Prostate gland (tissue), 2 donors: ENCODE results near the gene NACC1. TPM values are rescaled to one million over a fixed set of nuclear protein-coding genes. Genes with fewer than 3 reads are reported as not detected.

Source experiments
- DNase-seq: peaks from one replicate; pipeline ENCODE4 v3.0.0-alpha.2; 2019; ENCODE audit warnings: low spot score
- H3K27ac ChIP-seq, 2 donors: fragments of 200-600 bp; sonication (generic); 2 replicates each; pipeline ENCODE4 v1.5.1; 2017 to 2019
- H3K27me3 ChIP-seq: fragments of 200-600 bp; sonication (generic); replicated peaks from 2 replicates; pipeline ENCODE4 v1.5.1; 2019; ENCODE audit not compliant: insufficient read depth
- H3K36me3 ChIP-seq, 2 donors: fragments of 200-600 bp; sonication (generic); 1 replicate in 1 of 2; 2 replicates in 1 of 2; pipeline versions ENCODE4 v1.5.1 to v1.8.1; 2017 to 2019
- H3K4me1 ChIP-seq: fragments of 200-600 bp; sonication (generic); replicated peaks from 2 replicates; pipeline ENCODE4 v1.5.1; 2019
- H3K4me3 ChIP-seq, 2 donors: fragments of 200-600 bp; sonication (generic); 2 replicates each; pipeline ENCODE4 v1.5.1; 2017 to 2019
- H3K9me3 ChIP-seq: fragments of 200-600 bp; sonication (generic); 2 replicates; pipeline ENCODE4 v1.5.1; 2017
- POLR2A ChIP-seq: fragments of 450-650 bp; IDR thresholded peaks from one replicate; pipeline ENCODE4 v1.6.1; 2016; ENCODE audit warnings: antibody characterized with exemption, mild to moderate bottlenecking
- POLR2AphosphoS5 ChIP-seq: sonication (generic); formaldehyde crosslinking; IDR thresholded peaks from one replicate; pipeline ENCODE4 v1.6.1; 2017; ENCODE audit warnings: antibody characterized with exemption
- WGBS: methylation state at CpG from one replicate; pipeline ENCODE4 v1.1.5; 2018; 5-methylcytosine and 5-hydroxymethylcytosine counted together
- intact Hi-C: fragments of 100-400 bp; cut with DNase I; formaldehyde crosslinking; loops from one replicate; pipeline ENCODE4 v1.14.2; 2022
- total RNA-seq, 2 donors: library from RNA; depleted of rRNA; stranded (reverse); fragments of >200 nt; gene quantifications; one replicate each; pipeline ENCODE4 v1.1.0, GENCODE V29; 2016
- TF ChIP-seq, protein P1 (sequence below), 4 experiments: fragments of 200-600 bp in 2 of 4; fragments of 450-650 bp in 2 of 4; sonication (generic) in 2 of 4; IDR thresholded peaks; 1 replicate in 3 of 4; 2 replicates in 1 of 4; pipeline ENCODE4 v1.5.1; 2016 to 2019; ENCODE audit warnings: antibody characterized with exemption in 4 of 4, mild to moderate bottlenecking in 2 of 4, moderate library complexity in 2 of 4

The NACC1 gene
- total RNA-seq, 2 donors from 2014 or later: 52.4 to 91.9 TPM

DNA sequence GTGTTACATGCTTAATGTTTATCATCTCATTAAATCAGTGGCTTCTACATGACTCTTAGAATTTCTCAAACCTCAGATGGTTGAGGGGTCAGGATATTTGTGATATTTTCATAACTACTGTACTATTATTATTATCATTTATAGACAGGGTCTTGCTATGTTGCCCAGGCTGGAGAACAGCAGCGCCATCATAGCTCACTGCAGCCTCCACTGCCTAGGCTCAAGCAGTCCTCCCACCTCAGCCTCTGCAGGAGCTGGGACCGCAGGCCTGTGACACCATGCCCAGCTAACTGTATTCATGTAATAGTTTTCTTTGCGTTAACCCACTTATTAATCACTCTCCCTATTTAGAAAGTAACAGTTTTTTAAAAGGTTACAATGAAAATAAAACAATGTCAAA lies 41.6 kb downstream of the NACC1 start:
- peaks cover 14% of the 10 kb centered on the region for H3K4me1 ChIP-seq
- no peak for TF ChIP-seq POLR2A
- TF ChIP-seq POLR2AphosphoS5: no peak
- TF ChIP-seq, protein P1, sequence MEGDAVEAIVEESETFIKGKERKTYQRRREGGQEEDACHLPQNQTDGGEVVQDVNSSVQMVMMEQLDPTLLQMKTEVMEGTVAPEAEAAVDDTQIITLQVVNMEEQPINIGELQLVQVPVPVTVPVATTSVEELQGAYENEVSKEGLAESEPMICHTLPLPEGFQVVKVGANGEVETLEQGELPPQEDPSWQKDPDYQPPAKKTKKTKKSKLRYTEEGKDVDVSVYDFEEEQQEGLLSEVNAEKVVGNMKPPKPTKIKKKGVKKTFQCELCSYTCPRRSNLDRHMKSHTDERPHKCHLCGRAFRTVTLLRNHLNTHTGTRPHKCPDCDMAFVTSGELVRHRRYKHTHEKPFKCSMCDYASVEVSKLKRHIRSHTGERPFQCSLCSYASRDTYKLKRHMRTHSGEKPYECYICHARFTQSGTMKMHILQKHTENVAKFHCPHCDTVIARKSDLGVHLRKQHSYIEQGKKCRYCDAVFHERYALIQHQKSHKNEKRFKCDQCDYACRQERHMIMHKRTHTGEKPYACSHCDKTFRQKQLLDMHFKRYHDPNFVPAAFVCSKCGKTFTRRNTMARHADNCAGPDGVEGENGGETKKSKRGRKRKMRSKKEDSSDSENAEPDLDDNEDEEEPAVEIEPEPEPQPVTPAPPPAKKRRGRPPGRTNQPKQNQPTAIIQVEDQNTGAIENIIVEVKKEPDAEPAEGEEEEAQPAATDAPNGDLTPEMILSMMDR (IDR thresholded peaks at IDR 0.05): no peak
- no peaks in the 10 kb centered on the region for H3K36me3 ChIP-seq
- H3K9me3 ChIP-seq: no peaks in the 10 kb centered on the region
- no peak overlapping the region for H3K27ac ChIP-seq
- WGBS: 87% methylated on average over 3 of the region's 3 CpGs
- H3K4me3 ChIP-seq: no peak overlapping the region
- no peaks in the 10 kb centered on the region for H3K27me3 ChIP-seq
- intact Hi-C loops: loop anchor here (10.0 kb wide), 1 partner anchor 705 kb away; no protein-coding TSS in a partner anchor
- no peak for DNase-seq

DNA sequence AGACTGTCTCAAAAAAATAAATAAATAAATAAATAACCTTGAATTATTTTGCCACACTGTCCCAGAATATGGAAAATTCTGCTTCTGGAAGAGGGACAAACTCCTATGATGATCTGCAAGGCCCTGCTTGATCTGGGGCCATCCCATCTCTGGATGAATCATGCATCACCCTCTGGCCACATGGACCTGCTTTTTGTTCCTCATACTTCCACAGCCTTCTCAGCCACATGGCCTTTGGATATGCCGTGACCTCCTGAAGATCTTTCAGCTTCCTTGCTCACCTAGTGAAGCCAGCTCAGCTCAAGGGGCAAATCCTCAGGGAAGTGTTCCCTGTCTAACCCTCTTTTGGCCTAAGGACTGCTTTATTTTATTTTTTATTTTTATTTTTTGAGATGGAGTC lies 42.5 kb downstream of the NACC1 start:
- TF ChIP-seq, protein P1 (IDR thresholded peaks at IDR 0.05): no peak
- TF ChIP-seq POLR2A (no peak), POLR2AphosphoS5 (no peak)
- Histone ChIP-seq H3K27ac (no peak overlapping the region), H3K4me3 (no peak overlapping the region), H3K36me3 (no peaks in the 10 kb centered on the region), H3K27me3 (no peaks in the 10 kb centered on the region), H3K9me3 (no peaks in the 10 kb centered on the region), H3K4me1 (peaks cover 14% of the 10 kb centered on the region)
- DNase-seq: no peak
- intact Hi-C loops: no loop called here
- WGBS: 79% methylated on average over 1 of the region's 1 CpG

DNA sequence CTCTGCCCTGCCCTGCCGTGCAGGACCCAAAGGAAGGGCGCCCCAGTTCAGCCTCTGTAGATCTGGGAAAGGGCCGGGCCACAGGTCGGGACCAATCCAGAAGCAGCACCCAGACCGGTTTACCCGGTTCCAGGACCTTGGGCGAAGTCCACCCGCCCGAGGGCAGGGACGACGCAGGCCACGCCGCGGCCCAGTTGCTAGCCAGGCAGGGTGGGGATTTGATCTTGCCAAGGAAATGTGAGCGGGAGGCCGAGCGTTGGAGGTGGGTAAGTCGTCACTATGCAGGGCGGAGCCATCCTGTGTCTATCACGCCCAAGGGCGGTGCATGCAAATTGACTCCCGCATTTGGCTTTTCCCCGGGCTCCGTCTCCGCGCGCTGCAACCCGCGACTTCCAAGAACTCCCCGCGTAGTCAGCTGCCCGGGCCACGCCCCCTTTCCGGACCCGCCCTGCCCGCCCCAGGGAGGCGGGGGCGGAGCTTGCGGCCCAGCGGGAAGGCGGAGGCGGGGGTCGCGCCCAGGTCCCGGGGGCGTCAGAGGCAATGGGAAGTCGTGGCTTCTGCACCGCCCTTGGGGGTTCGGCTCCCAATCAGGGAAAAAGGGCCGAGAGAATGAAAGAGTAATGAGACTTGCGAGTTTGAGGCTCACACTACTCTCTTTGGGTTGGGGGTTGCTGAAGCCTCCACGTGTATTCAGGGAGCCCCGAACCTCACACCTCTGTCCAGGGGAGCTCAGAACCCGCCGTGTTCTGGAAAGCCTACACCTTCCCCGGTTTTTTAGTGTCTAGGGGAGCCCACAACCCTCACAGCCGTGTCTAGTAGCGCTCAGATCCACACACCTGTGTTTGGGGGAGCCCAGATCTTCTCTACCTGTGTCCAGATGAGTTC lies 44.9 kb downstream of the NACC1 start:
- Histone ChIP-seq H3K4me1 (peaks cover 8% of the 10 kb centered on the region), H3K9me3 (no peaks in the 10 kb centered on the region), H3K36me3 (no peaks in the 10 kb centered on the region), H3K27me3 (no peaks in the 10 kb centered on the region), H3K4me3 (peak overlapping the region; percentile 12 to 35), H3K27ac (peak overlapping the region; percentile 93 to 94)
- intact Hi-C loops: no loop called here
- peak; percentile 99 for DNase-seq
- 2% methylated on average over 58 of the region's 58 CpGs for WGBS
- TF ChIP-seq, protein P1 (IDR thresholded peaks at IDR 0.05): peak in 1 of 4 experiments; percentile 5
- TF ChIP-seq POLR2AphosphoS5 (peak; percentile 99), POLR2A (no peak)

DNA sequence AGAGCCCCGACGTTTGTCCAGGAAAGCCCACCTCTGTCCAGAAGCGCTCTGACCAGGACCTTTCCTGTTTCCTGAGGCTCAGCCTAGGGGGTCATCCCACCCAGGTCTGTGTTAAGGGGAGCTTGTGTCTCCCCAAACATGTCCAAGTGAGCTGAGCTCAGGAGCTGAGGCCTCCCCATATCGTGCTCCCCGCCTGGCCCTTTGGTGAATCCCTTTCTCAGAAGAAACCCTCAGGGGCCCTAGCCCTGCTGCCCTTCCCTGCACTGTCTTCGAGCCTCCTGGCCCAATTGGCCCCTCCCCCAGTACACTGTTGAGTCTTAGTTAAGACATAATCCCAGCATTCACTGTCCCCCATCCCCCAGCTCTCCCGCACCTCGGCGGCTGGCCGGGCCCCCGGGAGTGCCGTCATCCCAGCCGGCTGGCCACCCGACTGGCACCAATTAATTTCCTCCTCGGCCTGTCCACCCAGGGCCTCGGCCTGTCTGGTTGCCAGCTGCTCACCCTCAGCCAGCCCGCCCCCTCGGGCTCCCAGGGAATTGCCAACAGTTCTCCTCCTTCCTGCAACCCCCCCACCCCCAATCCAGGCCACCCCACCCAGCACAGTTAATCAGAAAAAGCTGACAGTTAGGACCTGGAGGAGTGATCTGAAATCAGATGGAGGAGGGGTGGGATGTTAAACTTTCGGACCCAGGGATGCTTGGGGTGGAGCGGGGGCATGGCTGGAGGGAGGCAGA lies 45.7 kb downstream of the NACC1 start:
- Histone ChIP-seq H3K4me1 (peaks cover 8% of the 10 kb centered on the region), H3K27me3 (no peaks in the 10 kb centered on the region), H3K36me3 (no peaks in the 10 kb centered on the region), H3K4me3 (peak overlapping the region; percentile 12 to 35), H3K9me3 (no peaks in the 10 kb centered on the region), H3K27ac (peak overlapping the region; percentile 93 to 94)
- TF ChIP-seq POLR2A (no peak), POLR2AphosphoS5 (peak; percentile 11)
- TF ChIP-seq, protein P1 (IDR thresholded peaks at IDR 0.05): no peak
- intact Hi-C loops: no loop called here
- DNase-seq: peak; percentile 40
- WGBS: 9% methylated on average over 20 of the region's 20 CpGs
